ENCODE results near the gene ZC3H10. TPM values are rescaled to one million over a fixed set of nuclear protein-coding genes. Genes with fewer than 3 reads are reported as not detected.

The ZC3H10 gene
- total RNA-seq, 1 experiment from 2014 or later, result 11.8 TPM

GRCh38 chr12:56158029-56158925 lies 40.2 kb downstream of the ZC3H10 start, which contains the start of gene MYL6:
MYL6 (plus strand) TSS chr12:56158359; CDS start chr12:56158402, 43 bp downstream.
- H3K36me3 ChIP-seq (ENCODE audit: insufficient read depth, low read length, poor library complexity, severe bottlenecking), result peaks cover 37% of the 10 kb centered on the region
- POLR2A ChIA-PET (ENCODE audit: low non-redundant PET), result no interaction called here
- H3K9me3 ChIP-seq (ENCODE audit: low read depth, low read length, poor library complexity, severe bottlenecking), result no peaks in the 10 kb centered on the region
- peaks cover 35% of the 10 kb centered on the region for H3K4me1 ChIP-seq (ENCODE audit: insufficient read depth, low read length, poor library complexity, severe bottlenecking)
- H3K27me3 ChIP-seq (replicated peaks; ENCODE audit: insufficient read depth, low read depth, low read length, poor library complexity), result no peaks in the 10 kb centered on the region
- intact Hi-C loops (cut with micrococcal nuclease; ENCODE audit: unreplicated experiment), result no loop called here
- peak within 1 kb of the TSS; percentile 78 for H3K4me3 ChIP-seq (ENCODE audit: low read depth, low read length, poor library complexity, severe bottlenecking)
- BruUV-seq (replicated peaks), result no TSS peak
- peak; percentile 99 for DNase-seq (ENCODE audit: low spot score)
- peak within 1 kb of the TSS; percentile 95 for H3K27ac ChIP-seq (ENCODE audit: low read depth, low read length, poor library complexity, severe bottlenecking)
- CTCF ChIA-PET, result interaction anchor here (0.6 to 1.1 kb wide), 2 partner anchors 31 to 163 kb away, joined by 3 to 6 read pairs; partner anchors contain the start of gene SMARCC2
- TF ChIP-seq CTCF (conservative IDR thresholded peaks at IDR 0.05; ENCODE audit: low read depth, low read length) (no peak), EZH2 (IDR thresholded peaks at IDR 0.05; ENCODE audit: borderline replicate concordance, low read depth, low read length, poor library complexity, severe bottlenecking) (no peak)

- peak overlapping the region; percentile 78 for H3K4me3 ChIP-seq (ENCODE audit: low read depth, low read length, poor library complexity, severe bottlenecking)
- H3K27ac ChIP-seq (ENCODE audit: low read depth, low read length, poor library complexity, severe bottlenecking), result peak overlapping the region; percentile 95
- H3K4me1 ChIP-seq (ENCODE audit: insufficient read depth, low read length, poor library complexity, severe bottlenecking), result peaks cover 30% of the 10 kb centered on the region
- intact Hi-C loops (cut with micrococcal nuclease; ENCODE audit: unreplicated experiment), result no loop called here
- no peaks in the 10 kb centered on the region for H3K9me3 ChIP-seq (ENCODE audit: low read depth, low read length, poor library complexity, severe bottlenecking)
- TF ChIP-seq EZH2 (IDR thresholded peaks at IDR 0.05; ENCODE audit: borderline replicate concordance, low read depth, low read length, poor library complexity, severe bottlenecking) (no peak), CTCF (conservative IDR thresholded peaks at IDR 0.05; ENCODE audit: low read depth, low read length) (no peak)
- DNase-seq (ENCODE audit: low spot score), result peak; percentile 53
- H3K27me3 ChIP-seq (replicated peaks; ENCODE audit: insufficient read depth, low read depth, low read length, poor library complexity), result no peaks in the 10 kb centered on the region
- TSS peak; percentile 64 for BruUV-seq (replicated peaks)
- POLR2A ChIA-PET (ENCODE audit: low non-redundant PET), result no interaction called here
- H3K36me3 ChIP-seq (ENCODE audit: insufficient read depth, low read length, poor library complexity, severe bottlenecking), result peaks cover 44% of the 10 kb centered on the region
- CTCF ChIA-PET, result interaction anchor here (1.1 kb wide), 1 partner anchor 30 kb away, joined by 3 read pairs; the partner anchor contains the start of gene SMARCC2
Observed at GRCh38 chr12:56158926-56159461, 40.9 kb downstream of the ZC3H10 start.

GRCh38 chr12:56159482-56160192 lies 41.6 kb downstream of the ZC3H10 start:
- Histone ChIP-seq H3K27me3 (replicated peaks; ENCODE audit: insufficient read depth, low read depth, low read length, poor library complexity) (no peaks in the 10 kb centered on the region), H3K36me3 (ENCODE audit: insufficient read depth, low read length, poor library complexity, severe bottlenecking) (peaks cover 50% of the 10 kb centered on the region), H3K27ac (ENCODE audit: low read depth, low read length, poor library complexity, severe bottlenecking) (peak overlapping the region; percentile 95), H3K4me1 (ENCODE audit: insufficient read depth, low read length, poor library complexity, severe bottlenecking) (peaks cover 29% of the 10 kb centered on the region), H3K9me3 (ENCODE audit: low read depth, low read length, poor library complexity, severe bottlenecking) (no peaks in the 10 kb centered on the region), H3K4me3 (ENCODE audit: low read depth, low read length, poor library complexity, severe bottlenecking) (peak overlapping the region; percentile 78)
- BruUV-seq (replicated peaks), result no TSS peak
- DNase-seq (ENCODE audit: low spot score), result no peak
- intact Hi-C loops (cut with micrococcal nuclease; ENCODE audit: unreplicated experiment), result no loop called here
- ChIA-PET POLR2A (ENCODE audit: low non-redundant PET) (no interaction called here), CTCF (interaction anchor here (1.1 kb wide), 1 partner anchor 30 kb away, joined by 3 read pairs; the partner anchor contains the start of gene SMARCC2)
- TF ChIP-seq CTCF (conservative IDR thresholded peaks at IDR 0.05; ENCODE audit: low read depth, low read length) (no peak), EZH2 (IDR thresholded peaks at IDR 0.05; ENCODE audit: borderline replicate concordance, low read depth, low read length, poor library complexity, severe bottlenecking) (no peak)

All from A673 (cell line).